Progenitor cell of endocrine pancreas (in vitro differentiated cells): ENCODE measurements around the gene ADAT3. TPM values are rescaled to one million over a fixed set of nuclear protein-coding genes. Genes with fewer than 3 reads are reported as not detected.
"Not testable (repeated sequence)": the region's sequence is repeated elsewhere in the genome, so short reads cannot be mapped to it uniquely, and the experiment has no call there.

Experiments
- DNase-seq: peaks from one replicate; pipeline ENCODE4 v3.0.0; 2021; ENCODE audit warnings: low spot score; ENCODE audit not compliant: unreplicated experiment
- H3K27ac Mint-ChIP-seq: 2 replicates; pipeline ENCODE4 v1.8.0; 2021; ENCODE audit warnings: mild to moderate bottlenecking, moderate library complexity, mixed read lengths
- H3K27me3 Mint-ChIP-seq: 2 replicates; pipeline ENCODE4 v1.8.0; 2021; ENCODE audit warnings: mixed read lengths
- H3K36me3 Mint-ChIP-seq: 2 replicates; pipeline ENCODE4 v1.8.0; 2022; ENCODE audit warnings: mixed read lengths; ENCODE audit not compliant: insufficient read depth
- H3K4me1 Mint-ChIP-seq: 2 replicates; pipeline ENCODE4 v1.8.0; 2021; ENCODE audit warnings: low read depth, mixed read lengths
- H3K4me3 Mint-ChIP-seq: 2 replicates; pipeline ENCODE4 v1.8.0; 2021; ENCODE audit warnings: low read depth, mild to moderate bottlenecking, moderate library complexity, mixed read lengths
- H3K9me3 Mint-ChIP-seq: 2 replicates; pipeline ENCODE4 v1.8.0; 2021; ENCODE audit warnings: low read depth, mixed read lengths
- total RNA-seq: library from RNA; stranded (reverse); gene quantifications from 2 replicates; pipeline ENCODE4 v1.2.1, GENCODE V29; 2021
- TF ChIP-seq, protein P1 (sequence below): fragments of 200-600 bp; sonication (generic); IDR thresholded peaks from one replicate; pipeline ENCODE4 v1.5.0; 2021; ENCODE audit warnings: antibody characterized with exemption, mild to moderate bottlenecking; ENCODE audit not compliant: unreplicated experiment

ADAT3 gene
- total RNA-seq, 1 donor from 2014 or later = 14.1 TPM

DNA sequence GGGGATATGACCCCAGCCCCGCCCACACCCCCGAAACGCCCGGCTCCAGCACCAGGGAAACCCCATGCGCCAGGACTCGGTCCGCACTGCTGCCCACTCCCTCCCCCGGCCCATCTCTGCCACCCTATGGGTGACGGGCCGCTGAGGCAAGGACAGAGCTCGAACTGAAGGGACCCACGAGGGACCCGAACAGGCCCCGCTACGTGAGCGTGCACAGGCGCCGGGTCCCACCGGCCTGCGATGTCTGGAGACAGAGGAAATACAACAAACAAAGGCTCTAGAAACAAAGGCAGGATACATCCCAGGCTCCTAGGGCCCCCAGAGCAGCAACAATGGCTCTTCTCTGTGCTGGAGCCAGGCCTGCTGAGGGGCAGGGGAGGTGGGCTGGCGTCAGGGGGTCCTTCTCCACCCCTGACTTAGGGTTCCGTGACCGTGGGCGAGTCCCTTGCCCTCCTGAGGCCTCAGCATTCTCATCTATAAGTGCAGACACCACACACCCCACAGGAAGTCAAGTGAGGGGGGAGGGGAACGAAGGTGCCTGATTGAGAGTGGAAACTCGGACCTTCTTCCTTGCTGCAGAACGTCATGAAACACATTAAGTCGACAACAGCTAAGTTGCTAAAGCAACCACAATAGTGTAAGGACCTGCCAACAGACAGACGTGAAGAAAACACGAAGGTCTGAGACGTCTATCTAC, 23.0 kb upstream of the ADAT3 start:
- Mint-ChIP-seq H3K4me1 (peaks cover 19% of the 10 kb centered on the region), H3K9me3 (no peaks in the 10 kb centered on the region), H3K36me3 (no peaks in the 10 kb centered on the region), H3K27ac (peak overlapping the region; percentile 33), H3K4me3 (peak overlapping the region; percentile 93), H3K27me3 (no peaks in the 10 kb centered on the region)
- DNase-seq = no peak
- TF ChIP-seq, protein P1, sequence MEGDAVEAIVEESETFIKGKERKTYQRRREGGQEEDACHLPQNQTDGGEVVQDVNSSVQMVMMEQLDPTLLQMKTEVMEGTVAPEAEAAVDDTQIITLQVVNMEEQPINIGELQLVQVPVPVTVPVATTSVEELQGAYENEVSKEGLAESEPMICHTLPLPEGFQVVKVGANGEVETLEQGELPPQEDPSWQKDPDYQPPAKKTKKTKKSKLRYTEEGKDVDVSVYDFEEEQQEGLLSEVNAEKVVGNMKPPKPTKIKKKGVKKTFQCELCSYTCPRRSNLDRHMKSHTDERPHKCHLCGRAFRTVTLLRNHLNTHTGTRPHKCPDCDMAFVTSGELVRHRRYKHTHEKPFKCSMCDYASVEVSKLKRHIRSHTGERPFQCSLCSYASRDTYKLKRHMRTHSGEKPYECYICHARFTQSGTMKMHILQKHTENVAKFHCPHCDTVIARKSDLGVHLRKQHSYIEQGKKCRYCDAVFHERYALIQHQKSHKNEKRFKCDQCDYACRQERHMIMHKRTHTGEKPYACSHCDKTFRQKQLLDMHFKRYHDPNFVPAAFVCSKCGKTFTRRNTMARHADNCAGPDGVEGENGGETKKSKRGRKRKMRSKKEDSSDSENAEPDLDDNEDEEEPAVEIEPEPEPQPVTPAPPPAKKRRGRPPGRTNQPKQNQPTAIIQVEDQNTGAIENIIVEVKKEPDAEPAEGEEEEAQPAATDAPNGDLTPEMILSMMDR = no peak

DNA sequence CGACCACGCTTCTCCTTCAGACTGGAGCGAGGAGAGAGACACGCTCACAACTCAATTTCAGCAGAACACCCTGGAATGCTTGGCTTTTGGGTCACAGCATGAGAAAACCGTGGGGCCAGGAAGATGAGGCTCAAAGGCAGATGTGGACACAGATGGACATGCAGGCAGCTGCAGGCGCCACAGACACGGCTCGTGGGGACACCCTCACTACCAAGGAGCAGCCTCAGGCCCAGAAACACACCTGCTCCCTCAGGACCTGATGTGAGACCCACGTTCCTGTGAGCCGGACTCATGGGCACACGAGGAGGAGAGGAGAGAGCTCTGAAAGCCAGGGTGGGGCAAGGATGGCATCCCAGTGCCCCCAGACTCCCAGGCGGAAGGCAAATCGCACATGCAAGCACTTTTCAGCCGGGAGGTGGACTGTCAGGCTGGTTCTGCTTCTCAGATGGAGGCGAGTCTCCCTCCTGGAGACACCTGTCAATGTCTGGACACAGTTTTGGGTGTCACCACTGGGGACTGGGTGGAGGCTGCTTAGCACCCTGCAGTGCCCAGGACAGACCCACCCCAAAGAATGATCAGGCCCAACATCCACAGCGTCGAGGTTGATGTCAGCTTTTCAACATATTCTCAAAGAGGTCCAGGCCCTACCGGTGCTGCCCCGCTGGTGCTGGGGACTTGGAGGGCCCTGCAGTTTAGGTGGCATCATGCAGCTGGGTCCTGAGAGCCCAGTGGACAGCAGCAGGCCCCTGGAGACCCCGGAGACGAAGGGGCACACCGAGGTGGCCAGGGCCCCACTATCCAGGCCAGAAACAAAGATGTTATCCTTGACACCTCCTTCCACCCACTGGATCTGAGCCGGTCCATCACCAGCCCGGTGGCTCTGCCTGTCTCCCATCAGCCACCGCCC, 22.2 kb upstream of the ADAT3 start:
- Mint-ChIP-seq H3K4me3 (peak overlapping the region; percentile 93), H3K9me3 (no peaks in the 10 kb centered on the region), H3K4me1 (peaks cover 23% of the 10 kb centered on the region), H3K27ac (peak overlapping the region; percentile 33), H3K27me3 (no peaks in the 10 kb centered on the region), H3K36me3 (no peaks in the 10 kb centered on the region)
- no peak for DNase-seq
- TF ChIP-seq, protein P1 = no peak

DNA sequence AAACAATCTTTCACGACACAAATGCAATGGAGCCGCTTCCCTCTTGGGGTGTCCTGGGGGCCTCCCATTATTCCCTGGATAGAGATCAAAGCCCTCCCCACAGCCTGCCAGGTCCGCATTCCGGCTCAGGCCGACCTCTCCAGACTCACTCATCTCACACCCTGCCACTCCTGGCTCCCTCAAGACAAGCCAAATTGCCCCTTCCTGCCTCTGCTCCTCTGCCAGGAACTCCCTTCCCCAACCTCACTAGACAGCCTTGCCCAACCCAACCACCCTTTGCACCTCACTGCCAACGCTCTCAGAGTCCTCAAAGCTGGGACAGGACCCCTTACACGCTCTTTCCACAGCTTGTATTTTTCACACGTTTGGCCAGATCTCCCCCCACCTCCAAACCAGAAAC, 21.4 kb upstream of the ADAT3 start:
- no peaks in the 10 kb centered on the region for H3K36me3 Mint-ChIP-seq
- H3K27ac Mint-ChIP-seq = peak overlapping the region; percentile 88
- TF ChIP-seq, protein P1 = no peak

DNA sequence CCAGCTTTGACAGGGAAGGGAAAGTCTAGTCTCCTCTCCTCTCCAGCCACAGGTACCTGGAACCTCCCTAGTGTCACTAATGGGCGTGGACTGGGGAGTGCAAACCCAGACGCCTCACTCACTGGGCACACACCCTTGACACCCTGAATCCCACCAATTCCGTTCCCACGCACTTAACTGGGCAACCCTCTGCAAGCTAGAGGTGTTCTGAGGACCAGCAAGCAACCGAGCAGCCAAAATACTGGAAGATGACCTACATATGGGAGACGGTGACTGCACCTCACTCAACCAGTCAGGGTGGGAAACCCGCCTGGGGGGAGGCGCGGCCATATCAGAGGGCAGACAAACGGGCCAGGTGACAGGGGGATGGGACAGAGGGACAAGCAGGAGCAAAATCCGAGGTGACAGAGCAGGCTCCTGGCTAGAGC, 20.9 kb upstream of the ADAT3 start:
- H3K27me3 Mint-ChIP-seq = no peaks in the 10 kb centered on the region
- peaks cover 23% of the 10 kb centered on the region for H3K4me1 Mint-ChIP-seq
- H3K27ac Mint-ChIP-seq = peak overlapping the region; percentile 88
- no peaks in the 10 kb centered on the region for H3K36me3 Mint-ChIP-seq
- no peaks in the 10 kb centered on the region for H3K9me3 Mint-ChIP-seq
- no peak for DNase-seq
- TF ChIP-seq, protein P1 = no peak
- peak overlapping the region; percentile 93 for H3K4me3 Mint-ChIP-seq

More for the DNA sequence above, 21.4 kb upstream of the ADAT3 start:
- Mint-ChIP-seq H3K9me3 (no peaks in the 10 kb centered on the region), H3K4me3 (peak overlapping the region; percentile 93), H3K27me3 (no peaks in the 10 kb centered on the region), H3K4me1 (peaks cover 23% of the 10 kb centered on the region)
- DNase-seq = no peak

DNA sequence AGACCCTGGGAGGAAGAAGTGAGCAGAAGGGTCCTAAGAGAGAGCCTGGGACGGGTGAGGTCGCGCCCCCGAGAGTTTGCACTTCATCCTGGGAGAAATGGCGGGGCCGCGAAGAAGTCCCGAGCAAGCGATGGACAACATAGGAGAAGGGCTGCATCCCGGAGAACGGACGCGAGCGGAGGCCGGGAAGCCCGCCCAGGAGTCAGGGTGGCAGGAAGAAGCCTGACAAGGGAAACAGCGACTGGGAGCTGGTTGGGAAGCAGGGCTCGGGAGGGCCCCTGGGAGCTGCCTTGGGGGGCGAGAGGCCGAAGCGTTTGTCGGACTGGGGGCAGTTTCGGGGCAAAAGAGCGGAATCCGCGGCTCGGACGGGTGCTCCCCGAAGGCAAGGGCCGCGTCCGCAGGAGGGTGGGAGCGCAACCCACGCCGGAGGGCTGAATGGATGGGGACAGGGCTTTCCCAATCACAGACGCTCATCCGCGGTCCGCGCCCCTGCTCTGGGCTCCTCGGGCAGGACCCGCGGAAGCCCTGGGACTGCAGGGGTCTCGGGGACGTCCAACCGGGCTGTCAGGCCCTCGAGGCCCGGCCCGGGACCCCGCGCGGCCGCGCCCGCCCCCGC, 20.4 kb upstream of the ADAT3 start:
- no peaks in the 10 kb centered on the region for H3K9me3 Mint-ChIP-seq
- peaks cover 23% of the 10 kb centered on the region for H3K4me1 Mint-ChIP-seq
- peak overlapping the region; percentile 93 for H3K4me3 Mint-ChIP-seq
- H3K27ac Mint-ChIP-seq = peak overlapping the region; percentile 88
- no peaks in the 10 kb centered on the region for H3K27me3 Mint-ChIP-seq
- no peaks in the 10 kb centered on the region for H3K36me3 Mint-ChIP-seq
- TF ChIP-seq, protein P1 = no peak
- no peak for DNase-seq

DNA sequence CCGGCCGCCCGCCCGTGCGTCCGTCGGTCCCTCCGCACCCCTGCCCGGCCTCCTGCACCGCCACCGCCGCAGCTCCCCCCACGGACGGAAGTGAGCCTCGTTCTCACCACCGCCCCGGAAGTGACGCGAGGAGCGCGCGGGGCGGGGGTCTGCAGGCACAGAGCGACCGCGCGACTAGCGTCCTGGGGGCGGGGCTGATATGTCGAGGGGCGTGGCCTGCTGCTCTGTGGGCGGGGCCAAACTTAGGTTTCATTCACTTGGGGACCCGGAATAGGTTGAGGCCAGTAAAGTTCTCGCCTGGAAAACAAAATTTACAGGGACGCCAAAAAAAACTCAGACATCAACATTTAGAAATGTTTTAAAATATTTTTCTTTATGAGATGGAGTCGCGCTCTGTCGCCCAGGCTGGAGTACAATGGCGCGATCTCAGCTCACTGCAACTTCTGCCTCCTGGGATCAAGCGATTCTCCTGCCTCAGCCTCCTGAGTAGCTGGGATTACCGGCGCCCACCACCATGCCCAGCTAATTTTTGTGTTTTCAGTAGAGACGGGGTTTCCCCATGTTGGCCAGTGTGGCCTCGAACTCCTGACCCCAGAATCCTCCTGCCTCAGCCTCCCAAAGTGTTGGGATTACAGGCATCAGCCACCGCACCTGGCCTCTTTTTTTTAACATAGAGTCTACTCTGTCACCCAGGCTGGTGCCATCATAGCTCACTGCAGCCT, 19.6 kb upstream of the ADAT3 start, which contains the start of gene ABHD17A:
TSS of gene ABHD17A (minus strand) at position 99 of the 722 bp plus-strand sequence. CDS start 3,930 bp downstream, outside the sequence.
- DNase-seq = peak; percentile 82
- Mint-ChIP-seq H3K4me3 (peak within 1 kb of the TSS; percentile 93), H3K4me1 (peaks cover 23% of the 10 kb centered on the region), H3K27ac (peak within 1 kb of the TSS; percentile 88)
- H3K27me3 Mint-ChIP-seq, H3K9me3 Mint-ChIP-seq, H3K36me3 Mint-ChIP-seq: not testable (repeated sequence)

DNA sequence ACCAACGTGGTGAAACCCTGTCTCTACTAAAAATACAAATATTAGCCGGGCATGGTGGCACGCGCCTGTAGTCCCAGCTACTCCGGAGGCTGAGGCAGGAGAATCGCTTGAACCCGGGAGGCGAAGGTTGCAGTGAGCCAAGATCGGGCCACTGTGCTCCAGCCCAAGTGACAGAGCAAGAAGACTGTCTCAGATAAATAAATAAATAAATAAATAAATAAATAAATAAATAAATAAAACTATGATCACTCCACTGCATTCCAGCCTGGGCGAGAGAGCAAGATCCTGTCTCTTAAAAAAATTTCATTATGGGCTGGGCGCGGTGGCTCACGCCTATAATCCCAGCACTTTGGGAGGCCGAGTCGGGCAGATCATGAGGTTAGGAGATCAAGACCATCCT, 18.8 kb upstream of the ADAT3 start:
- H3K27me3 Mint-ChIP-seq, H3K4me3 Mint-ChIP-seq, DNase-seq, H3K9me3 Mint-ChIP-seq, H3K27ac Mint-ChIP-seq, H3K36me3 Mint-ChIP-seq: not testable (repeated sequence)
- peaks cover 23% of the 10 kb centered on the region for H3K4me1 Mint-ChIP-seq
